ENCODE results near the gene ELAPOR1.

Gene ELAPOR1, protein sequence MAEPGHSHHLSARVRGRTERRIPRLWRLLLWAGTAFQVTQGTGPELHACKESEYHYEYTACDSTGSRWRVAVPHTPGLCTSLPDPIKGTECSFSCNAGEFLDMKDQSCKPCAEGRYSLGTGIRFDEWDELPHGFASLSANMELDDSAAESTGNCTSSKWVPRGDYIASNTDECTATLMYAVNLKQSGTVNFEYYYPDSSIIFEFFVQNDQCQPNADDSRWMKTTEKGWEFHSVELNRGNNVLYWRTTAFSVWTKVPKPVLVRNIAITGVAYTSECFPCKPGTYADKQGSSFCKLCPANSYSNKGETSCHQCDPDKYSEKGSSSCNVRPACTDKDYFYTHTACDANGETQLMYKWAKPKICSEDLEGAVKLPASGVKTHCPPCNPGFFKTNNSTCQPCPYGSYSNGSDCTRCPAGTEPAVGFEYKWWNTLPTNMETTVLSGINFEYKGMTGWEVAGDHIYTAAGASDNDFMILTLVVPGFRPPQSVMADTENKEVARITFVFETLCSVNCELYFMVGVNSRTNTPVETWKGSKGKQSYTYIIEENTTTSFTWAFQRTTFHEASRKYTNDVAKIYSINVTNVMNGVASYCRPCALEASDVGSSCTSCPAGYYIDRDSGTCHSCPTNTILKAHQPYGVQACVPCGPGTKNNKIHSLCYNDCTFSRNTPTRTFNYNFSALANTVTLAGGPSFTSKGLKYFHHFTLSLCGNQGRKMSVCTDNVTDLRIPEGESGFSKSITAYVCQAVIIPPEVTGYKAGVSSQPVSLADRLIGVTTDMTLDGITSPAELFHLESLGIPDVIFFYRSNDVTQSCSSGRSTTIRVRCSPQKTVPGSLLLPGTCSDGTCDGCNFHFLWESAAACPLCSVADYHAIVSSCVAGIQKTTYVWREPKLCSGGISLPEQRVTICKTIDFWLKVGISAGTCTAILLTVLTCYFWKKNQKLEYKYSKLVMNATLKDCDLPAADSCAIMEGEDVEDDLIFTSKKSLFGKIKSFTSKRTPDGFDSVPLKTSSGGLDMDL

DNA sequence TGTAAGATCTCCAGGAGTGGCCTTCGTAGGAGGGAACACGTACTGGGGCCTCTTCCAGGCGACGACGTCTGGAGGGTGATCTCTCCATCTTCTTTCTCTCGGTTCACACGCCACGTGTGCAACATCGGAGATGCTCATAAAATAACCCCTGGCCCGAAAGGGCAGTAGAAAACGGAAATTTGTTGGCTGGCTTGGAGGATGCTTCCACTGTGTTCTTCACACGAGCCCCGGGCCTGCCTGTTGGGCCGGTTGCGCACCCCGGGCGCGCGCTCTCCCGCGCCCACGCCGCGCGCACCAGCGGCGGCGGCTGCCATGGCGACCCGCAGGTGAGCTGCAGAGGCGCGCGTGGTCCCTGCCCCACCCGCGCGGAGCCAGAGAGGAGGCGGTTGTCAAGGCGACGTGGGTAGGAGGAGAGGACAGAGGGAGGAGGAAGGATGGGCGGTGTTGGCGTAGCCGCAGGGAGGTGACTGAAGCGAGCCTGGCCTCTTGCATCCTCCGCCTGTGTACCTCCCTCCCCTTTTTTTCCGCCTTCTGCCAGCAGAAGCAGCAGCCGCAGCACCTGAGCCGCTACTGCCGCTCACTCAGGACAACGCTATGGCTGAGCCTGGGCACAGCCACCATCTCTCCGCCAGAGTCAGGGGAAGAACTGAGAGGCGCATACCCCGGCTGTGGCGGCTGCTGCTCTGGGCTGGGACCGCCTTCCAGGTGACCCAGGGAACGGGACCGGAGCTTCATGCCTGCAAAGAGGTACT is at the start of gene ELAPOR1:
Gene ELAPOR1, plus strand, starts transcription at position 526 of the 752 bp plus-strand sequence. Its CDS starts 69 bp downstream, at position 595.
- DNase-seq (ENCODE audit: low spot score) = no peak

DNA sequence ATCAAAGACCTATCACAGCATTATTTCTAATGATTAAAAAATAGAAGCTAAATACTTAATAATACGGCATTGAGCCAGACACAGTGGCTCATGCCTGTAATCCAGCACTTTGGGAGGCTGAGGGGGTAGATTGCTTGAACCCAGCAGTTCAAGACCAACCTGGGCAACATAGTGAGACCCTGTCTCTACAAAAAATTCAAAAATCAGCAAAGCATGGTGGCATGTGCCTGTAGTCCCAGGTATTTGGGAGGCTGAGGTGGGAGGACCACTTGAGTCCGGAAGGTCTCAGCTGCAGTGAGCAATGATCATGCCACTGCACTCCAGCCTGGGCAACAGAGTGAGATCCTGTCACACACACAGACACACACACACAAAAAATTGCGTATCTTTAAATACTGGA is 48.8 kb upstream of the ELAPOR1 start:
- DNase-seq (ENCODE audit: low spot score) = no peak

DNA sequence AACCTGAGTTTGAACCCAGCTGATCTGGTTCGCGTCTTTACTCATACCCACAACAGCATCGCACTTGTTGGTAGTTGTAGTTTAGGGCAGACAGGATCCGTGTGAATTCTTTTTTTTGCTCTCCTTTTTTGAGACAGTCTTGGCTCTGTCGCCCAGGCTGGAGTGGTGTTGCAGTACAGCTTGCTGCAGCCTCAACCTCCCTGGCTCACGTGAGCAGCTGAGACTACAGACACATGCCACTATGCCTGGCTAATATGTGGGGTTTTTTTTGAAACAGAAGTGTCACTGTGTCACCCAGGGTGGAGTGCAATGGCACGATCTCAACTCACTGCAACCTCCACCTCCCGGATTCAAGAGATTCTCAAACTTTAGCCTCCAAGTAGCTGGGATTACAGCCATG is 46.0 kb upstream of the ELAPOR1 start:
- no peak for DNase-seq (ENCODE audit: low spot score)

DNA sequence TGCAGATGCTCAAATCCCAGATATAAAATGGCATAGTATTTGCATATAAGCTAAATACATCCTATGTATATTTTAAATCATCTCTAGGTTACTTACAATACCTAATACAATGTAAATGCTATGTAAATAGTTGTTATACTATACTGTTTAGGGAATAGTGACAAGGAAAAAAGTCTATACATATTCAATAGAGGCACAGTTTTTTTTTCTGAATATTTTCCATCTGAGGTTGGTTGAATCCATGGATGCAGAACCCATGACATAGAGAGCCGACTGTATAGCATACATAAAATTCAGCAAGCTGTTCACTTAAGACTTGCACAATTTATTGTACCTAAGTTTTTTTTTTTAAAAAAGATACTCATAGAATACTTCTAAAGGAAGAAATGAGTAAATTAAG is 44.6 kb upstream of the ELAPOR1 start:
- DNase-seq (ENCODE audit: low spot score) = no peak

DNA sequence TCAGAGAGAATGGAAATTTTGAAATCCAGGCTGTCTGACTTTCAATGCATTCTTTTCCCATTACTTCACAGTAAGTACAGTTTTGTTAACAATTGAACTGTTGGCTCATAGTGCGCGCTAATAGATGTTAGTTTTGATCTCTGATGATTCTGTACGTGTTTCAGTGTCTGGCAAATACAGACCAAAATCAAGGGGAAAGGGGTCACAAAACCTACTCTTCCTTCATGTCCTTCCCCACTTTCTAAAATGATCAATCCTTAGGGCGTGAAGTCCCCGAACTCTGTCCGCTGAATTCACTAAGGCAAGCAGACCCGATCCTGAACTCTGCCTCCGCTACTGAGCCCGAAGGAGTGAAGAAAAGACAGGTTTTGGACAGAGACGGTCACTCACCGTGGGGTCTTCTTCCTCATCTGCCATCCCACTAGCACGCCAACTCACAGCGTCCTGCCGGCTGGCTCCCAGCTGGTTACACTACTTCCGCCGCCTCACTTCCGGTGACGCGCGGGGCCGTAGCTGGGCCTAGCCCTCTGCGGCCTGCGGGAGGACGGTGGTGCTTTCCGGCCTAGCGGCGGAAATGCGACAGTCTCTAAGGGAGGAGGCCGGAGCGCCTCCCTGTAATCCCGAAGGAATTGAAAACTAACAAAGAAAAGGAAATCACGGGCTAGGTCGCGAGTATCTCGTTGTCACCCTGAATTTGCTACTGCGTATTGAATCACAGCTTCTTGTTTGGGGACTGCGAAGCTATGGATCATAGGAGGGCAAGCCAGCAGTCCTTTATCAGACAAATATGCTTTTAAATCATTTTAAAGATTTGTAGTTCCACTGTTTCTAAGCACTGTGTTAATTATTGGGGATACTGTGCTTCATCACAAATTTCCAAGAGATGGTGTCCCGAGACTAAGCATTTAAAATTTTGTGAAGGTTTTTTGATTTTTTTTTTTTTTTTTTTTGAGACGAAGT is 38.1 kb upstream of the ELAPOR1 start, which contains the start of gene TAF13:
Gene TAF13, minus strand, starts transcription at position 473 of the 960 bp plus-strand sequence. Its CDS starts 56 bp downstream, at position 417.
- DNase-seq (ENCODE audit: low spot score) = peak; percentile 91

DNA sequence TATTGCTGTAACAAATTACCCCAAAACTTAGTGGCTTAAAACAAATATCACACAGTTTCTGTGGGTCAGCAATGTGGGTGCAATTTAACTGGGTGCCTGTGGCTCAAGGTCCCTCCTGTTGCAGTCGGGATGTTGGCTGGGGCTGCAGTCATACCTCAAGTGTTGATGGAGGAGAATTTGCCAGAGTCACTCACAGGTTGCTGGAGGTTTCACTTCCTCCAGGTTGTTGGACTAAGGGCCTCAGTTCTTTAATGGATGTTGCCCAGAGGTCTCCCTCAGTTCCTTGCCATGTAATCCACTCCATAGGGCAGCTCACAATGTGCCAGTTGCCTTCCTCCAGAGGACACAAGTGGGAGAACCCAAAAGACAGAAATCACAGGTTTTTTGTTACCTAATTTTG is 35.6 kb upstream of the ELAPOR1 start:
- no peak for DNase-seq (ENCODE audit: low spot score)

DNA sequence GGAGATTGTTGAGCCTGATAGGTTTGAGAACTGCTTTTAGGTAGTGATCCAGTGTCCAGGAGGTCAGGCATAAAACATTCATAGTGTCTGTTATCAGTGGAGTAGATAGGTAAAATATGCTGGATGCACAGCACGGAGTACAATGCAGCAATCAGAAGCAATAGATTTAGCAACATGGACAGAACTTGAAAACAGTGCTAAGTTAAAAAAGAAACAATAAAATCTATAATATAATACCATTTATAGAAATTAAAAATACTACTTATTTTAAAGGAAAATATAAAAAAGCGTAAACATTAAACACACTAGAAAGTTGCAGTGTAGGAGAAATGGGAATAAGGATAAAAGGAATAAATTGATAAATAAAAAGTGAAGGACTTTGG is 34.7 kb upstream of the ELAPOR1 start:
- DNase-seq (ENCODE audit: low spot score) = no peak

DNA sequence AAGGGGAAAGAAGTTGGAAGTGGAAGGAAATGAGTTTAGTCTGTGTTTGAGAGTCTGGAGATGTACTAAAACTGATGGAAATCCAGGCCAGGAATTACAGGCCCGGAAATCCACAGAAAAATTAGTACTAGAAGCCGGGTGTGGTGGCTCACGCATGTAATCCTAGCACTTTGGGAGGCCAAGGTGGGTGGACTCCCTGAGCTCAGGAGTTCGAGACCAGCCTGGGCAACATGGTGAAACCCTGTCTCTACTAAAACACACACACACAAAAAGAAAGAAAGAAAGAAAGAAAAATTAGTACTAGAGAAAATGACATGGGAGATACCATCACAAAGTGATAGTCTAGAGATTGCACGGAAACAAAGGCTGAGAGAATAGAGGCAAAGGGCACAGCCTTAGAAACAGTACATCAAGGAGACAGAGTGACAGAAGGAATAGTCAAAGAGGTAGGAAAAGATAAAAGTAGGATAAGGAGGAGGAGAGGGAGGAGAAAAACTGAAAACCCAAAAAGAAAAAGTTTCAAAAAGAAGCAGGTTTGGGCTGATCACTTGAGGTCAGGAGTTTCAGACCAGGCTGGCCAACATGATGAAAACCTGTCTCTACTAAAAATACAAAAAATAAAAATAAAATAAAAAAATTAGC is 33.4 kb upstream of the ELAPOR1 start:
- DNase-seq (ENCODE audit: low spot score) = no peak

DNA sequence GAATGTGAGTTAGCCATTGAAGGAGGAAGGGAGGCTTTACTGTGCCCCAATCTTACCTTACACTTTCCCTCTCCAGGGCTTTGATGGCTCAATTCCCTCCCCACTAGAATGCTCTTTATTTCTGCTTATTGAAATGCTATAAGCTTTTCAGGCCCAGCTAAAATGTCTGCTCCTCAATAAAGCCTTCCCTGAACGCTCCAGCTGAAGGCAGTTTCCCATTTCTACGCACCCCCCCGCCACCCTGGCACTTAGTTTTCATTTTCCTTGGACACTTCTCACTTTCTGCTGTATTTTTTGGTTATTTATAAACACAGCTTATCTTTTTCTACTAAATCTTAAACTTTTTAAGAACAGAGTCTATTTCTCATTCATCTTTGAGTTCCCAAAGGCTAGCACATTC is 30.4 kb upstream of the ELAPOR1 start:
- no peak for DNase-seq (ENCODE audit: low spot score)

DNA sequence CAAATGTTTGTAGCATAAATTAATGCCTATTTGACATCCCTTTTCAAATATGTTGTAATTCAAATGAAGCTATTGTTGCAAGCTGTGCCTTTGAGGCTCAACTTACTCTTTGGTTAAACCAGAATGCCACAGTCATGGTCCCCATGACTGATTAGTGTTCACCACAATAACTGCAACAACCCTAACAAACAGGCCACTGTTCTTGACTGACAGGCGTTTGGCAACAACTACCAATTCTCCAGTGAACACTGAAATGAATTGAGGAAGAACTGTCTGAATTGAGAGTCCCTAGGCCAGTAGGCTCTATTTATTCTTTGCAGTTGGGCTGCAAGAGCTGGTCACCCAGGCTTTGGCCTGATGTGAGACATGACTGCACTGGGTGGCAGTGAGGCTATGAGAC is 30.0 kb upstream of the ELAPOR1 start:
- DNase-seq (ENCODE audit: low spot score) = no peak

DNA sequence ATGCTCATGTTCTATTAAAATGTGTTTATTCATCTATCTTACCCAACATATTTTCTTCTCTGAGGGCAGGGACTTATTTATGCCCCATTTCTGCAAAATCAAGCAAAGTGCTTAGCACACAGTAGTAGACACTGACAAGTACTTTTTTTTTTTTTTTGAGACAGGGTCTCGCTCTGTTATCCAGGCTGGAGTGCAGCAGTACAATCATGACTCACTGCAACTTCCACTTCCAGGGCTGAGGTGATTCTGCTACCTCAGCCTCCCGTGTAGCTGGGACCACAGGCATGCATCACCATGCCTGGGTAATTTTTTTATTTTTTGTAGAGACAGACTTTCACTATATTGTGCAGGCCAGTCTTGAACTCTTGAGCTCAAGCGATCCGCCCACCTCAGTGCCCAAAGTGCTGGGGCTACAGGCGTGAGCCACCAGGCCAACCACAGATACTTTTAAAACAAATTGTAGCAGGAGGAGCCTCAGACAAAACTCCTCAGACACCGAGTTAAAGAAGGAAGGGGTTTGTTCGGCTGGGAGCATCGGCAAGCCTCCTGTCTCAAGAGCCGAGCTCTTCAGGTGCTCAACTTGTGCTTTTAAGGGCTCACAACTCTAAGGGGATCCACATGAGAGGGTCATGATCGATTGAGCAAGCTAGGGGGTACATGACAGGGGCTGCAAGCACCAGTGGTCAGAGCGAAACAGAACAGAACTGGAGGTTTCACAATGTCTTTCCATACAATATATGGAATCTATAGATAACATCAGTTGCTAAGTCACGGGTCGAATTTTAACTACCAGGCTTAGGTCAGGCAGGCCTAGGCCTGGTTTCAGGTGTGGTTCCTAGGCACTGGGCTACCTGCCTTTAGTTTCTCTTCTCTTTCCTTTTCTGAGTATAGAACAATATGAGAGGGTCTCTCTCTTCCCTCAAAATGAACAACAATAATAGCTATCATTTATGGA is 29.1 kb upstream of the ELAPOR1 start:
- DNase-seq (ENCODE audit: low spot score) = no peak

DNA sequence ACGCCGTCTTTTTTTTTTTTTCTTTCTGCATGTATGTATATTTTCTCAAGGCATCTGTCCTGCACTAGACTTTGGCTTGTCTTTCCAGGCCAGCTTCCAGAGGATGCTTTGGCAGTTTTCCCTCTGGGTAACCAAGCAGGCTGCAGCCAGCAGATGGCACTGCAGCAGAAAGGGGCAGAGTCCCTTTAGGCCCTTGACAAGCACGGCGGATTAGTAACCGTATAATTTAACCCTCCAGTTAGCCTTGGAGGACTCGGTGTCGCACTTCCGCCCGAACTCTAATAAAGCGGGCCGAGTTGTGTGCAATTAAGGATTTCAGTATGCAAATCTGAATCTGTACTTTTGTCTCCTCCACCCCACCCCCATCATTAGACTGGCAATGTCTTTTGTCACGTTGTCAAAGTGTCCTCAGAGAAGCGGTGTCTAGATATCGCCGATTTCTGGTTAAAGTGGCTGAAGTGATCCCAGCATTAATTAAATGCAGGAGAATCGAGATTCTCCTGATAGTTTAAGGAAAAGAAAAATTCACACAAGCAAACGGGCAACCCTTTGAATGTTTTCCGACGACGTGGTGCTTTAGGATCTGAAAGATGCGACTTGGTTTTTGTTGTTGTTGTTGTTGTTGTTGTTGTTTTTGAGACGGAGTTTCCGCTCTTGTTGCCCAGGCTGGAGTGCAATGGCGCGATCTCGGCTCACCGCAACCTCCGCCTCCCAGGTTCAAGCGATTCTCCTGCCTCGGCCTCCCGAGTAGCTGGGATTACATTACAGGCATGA is 24.5 kb upstream of the ELAPOR1 start:
- DNase-seq (ENCODE audit: low spot score) = peak; percentile 78

DNA sequence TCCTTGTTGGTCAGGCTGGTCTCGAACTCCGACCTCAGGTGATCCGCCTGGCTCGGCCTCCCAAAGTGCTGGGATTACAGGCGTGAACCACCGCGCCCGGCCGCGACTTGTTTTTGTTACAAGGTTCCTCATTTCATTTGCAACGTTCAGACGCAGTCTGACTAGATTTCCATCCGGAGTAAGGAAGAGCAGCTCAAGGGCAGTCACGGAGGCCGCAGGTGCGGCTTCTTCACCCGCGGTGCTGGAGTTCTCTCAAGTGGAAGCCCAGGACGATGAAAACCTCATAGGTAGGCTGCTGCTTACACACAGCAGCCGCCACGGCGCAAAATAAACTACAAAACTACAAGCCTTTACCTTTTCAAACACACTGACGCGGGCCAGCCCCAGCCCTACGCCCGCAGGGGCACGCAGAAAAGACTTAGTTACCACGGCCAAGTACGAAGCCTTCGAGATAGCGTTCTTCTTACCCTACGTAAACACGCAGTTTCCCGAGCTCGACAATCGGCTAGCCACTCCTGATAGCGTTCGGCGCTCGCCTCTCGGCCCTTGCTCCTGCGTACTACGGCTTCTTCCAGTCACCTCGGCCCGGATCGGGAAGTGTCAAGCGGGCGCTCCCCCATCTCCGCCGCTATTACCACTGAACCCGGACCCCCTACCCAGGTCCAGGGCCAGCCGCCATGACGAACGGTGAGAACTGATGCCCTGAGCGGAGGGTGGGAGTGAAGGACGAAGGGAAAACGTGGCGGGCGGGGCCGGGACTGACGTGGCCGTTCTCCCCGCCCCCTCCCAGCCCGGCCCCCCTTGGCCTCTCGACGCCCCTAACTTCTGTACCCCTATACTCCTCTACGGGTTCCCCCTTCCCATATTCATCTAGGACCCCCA is 23.5 kb upstream of the ELAPOR1 start, which contains the start of gene TMEM167B:
Gene TMEM167B, plus strand, starts transcription at position 569 of the 882 bp plus-strand sequence. Its CDS starts 109 bp downstream, at position 678.
- DNase-seq (ENCODE audit: low spot score) = peak; percentile 96

DNA sequence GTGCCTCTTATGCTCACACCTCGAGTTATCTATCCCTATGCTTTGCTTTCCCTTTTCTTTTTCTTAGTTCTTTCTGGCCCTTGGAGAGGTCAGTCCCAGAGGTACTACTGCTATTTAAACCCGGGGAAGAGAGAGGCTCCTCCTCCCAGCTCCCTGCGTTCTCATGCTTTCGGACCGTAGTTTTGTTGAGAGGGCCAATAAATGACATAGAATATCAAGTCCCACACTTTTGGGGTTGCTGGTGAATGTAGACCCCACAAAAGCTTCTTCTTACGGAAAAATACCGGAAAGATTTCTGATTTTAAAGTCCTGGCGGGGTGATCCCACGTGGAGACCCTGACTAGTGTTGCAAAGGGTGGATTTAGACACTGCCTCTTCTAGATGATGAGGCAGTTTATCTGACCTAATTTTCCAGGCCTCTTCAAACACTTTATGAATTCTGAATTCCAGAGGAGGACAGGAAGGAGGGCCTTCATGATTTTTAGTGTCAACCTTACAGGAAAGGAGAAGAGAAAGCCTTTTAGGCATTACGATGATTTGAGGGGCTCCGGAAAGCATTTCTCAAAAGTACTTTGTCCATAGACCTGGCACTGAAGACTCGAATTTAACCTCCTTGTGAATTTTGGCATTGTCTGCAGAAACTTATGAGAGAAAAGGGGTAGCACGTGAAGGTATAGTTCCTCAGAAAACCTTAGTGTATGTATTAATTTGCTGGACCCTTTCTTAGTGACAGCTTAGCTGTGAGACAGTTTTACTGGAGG is 22.7 kb upstream of the ELAPOR1 start:
- DNase-seq (ENCODE audit: low spot score) = peak; percentile 82

DNA sequence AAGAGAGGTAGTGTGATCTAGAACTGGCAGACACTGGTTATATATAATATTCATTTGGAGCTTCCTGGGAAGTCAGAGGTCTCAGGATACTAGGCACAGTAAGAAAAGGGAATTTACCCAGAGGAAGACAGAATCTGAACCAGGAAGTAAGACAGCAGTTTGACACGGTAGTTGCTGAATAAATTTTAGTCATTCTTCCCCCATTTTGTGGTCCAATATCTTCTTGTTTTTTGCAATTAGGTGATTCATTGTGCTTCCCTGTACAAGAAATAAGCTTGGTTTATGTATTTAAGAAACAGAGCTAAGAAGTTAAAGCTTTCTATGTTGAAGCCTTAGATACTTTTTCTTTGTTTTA is 22.1 kb upstream of the ELAPOR1 start:
- peak; percentile 43 for DNase-seq (ENCODE audit: low spot score)

DNA sequence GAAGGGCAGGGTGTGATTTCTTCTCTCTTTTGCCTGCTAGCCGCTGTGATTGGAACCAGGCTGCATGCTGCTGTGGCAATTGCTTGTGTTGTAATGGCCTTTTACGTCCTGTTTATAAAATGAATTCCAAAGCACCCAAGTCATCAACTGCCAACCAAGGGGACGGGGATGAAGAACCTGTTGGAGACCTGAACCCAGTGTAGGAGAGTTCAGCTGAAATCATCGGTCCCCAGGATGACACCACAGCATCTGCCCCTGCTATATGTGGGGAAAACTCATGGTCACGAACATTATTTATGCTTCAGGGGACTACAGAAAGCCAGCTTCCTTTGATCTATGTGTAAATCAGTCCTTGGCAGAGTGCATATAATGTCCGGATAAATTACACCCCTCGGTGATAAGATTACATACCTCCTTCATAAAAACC is 19.5 kb upstream of the ELAPOR1 start:
- DNase-seq (ENCODE audit: low spot score) = no peak
